ENCODE measurements around the gene HLA-DRB1.

GRCh38 chr6:32638532-32639219 lies 49.0 kb upstream of the HLA-DRB1 start:
- TF ChIP-seq POLR2A (IDR thresholded peaks at IDR 0.05) (no peak), POLR2AphosphoS5 (IDR thresholded peaks at IDR 0.05) (no peak), EP300 (IDR thresholded peaks at IDR 0.05) (no peak)
- TF ChIP-seq, protein P1, sequence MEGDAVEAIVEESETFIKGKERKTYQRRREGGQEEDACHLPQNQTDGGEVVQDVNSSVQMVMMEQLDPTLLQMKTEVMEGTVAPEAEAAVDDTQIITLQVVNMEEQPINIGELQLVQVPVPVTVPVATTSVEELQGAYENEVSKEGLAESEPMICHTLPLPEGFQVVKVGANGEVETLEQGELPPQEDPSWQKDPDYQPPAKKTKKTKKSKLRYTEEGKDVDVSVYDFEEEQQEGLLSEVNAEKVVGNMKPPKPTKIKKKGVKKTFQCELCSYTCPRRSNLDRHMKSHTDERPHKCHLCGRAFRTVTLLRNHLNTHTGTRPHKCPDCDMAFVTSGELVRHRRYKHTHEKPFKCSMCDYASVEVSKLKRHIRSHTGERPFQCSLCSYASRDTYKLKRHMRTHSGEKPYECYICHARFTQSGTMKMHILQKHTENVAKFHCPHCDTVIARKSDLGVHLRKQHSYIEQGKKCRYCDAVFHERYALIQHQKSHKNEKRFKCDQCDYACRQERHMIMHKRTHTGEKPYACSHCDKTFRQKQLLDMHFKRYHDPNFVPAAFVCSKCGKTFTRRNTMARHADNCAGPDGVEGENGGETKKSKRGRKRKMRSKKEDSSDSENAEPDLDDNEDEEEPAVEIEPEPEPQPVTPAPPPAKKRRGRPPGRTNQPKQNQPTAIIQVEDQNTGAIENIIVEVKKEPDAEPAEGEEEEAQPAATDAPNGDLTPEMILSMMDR (IDR thresholded peaks at IDR 0.05) = no peak
